Mesenchymal stem cell (in vitro differentiated cells and primary cell): Measurements from ENCODE around the gene ENGASE.
A peak's percentile ranks its signal among the peaks of the same experiment; 100 is the strongest.

Source experiments
- DNase-seq: peaks from one replicate; pipeline ENCODE4 v3.0.0-alpha.2; 2013
- H2AFZ ChIP-seq: one replicate; pipeline ENCODE4 v1.6.1; 2013; ENCODE audit warnings: low read depth, mild to moderate bottlenecking, control low read depth, inconsistent platforms, low read length, moderate library complexity
- H2AK5ac ChIP-seq: 2 replicates; pipeline ENCODE4 v1.6.1; 2013; ENCODE audit warnings: low read length, moderate library complexity, mild to moderate bottlenecking, inconsistent platforms; ENCODE audit not compliant: severe bottlenecking
- H2BK120ac ChIP-seq: one replicate; pipeline ENCODE4 v1.6.1; 2013; ENCODE audit warnings: low read depth, mild to moderate bottlenecking, inconsistent platforms, low read length, moderate library complexity
- H2BK12ac ChIP-seq, 2 experiments: one replicate each; pipeline ENCODE4 v1.6.1; 2013; ENCODE audit warnings: inconsistent platforms in 2 of 2, low read length in 2 of 2, mild to moderate bottlenecking in 2 of 2, moderate library complexity in 2 of 2, control low read depth in 1 of 2
- H2BK15ac ChIP-seq: one replicate; pipeline ENCODE4 v1.6.1; 2013; ENCODE audit warnings: mild to moderate bottlenecking, low read depth, inconsistent platforms; ENCODE audit not compliant: poor library complexity, severe bottlenecking
- H2BK5ac ChIP-seq: 2 replicates; pipeline ENCODE4 v1.6.1; 2013; ENCODE audit warnings: low read depth, mild to moderate bottlenecking, low read length, control low read depth, inconsistent platforms; ENCODE audit not compliant: poor library complexity, severe bottlenecking
- H3K14ac ChIP-seq, 2 experiments: one replicate each; pipeline ENCODE4 v1.6.1; 2013; ENCODE audit warnings: inconsistent platforms in 2 of 2, low read length in 2 of 2, control low read depth in 1 of 2, mild to moderate bottlenecking in 1 of 2, moderate library complexity in 1 of 2
- H3K18ac ChIP-seq, 2 experiments: one replicate each; pipeline ENCODE4 v1.6.1; 2013; ENCODE audit warnings: inconsistent platforms in 2 of 2, low read length in 2 of 2, control low read depth in 1 of 2, low read depth in 1 of 2, mild to moderate bottlenecking in 1 of 2
- H3K23ac ChIP-seq, 2 experiments: one replicate each; pipeline ENCODE4 v1.6.1; 2013; ENCODE audit warnings: inconsistent platforms in 2 of 2, low read length in 2 of 2, mild to moderate bottlenecking in 2 of 2, moderate library complexity in 2 of 2, control low read depth in 1 of 2
- H3K27ac ChIP-seq: 2 replicates; pipeline ENCODE4 v1.5.1; 2013; ENCODE audit warnings: mild to moderate bottlenecking, moderate library complexity, low read length, control low read depth, inconsistent platforms; ENCODE audit not compliant: poor library complexity, severe bottlenecking
- H3K27me3 ChIP-seq, 2 experiments: 2 replicates each; pipeline versions ENCODE4 v1.6.1 to v1.7.0; 2013; ENCODE audit warnings: low read length in 2 of 2, mild to moderate bottlenecking in 2 of 2, moderate library complexity in 2 of 2, control low read depth in 1 of 2, inconsistent platforms in 1 of 2; ENCODE audit not compliant: control insufficient read depth in 1 of 2, insufficient read depth in 1 of 2
- H3K36me3 ChIP-seq, 2 experiments: 2 replicates each; pipeline versions ENCODE4 v1.6.1 to v1.7.0; 2013; ENCODE audit warnings: low read length in 2 of 2, control low read depth in 1 of 2, inconsistent platforms in 1 of 2, low read depth in 1 of 2, mild to moderate bottlenecking in 1 of 2; ENCODE audit not compliant: insufficient read depth in 2 of 2, control insufficient read depth in 1 of 2
- H3K4ac ChIP-seq, 2 experiments: one replicate each; pipeline ENCODE4 v1.6.1; 2013; ENCODE audit warnings: inconsistent platforms in 2 of 2, low read length in 2 of 2, mild to moderate bottlenecking in 2 of 2, moderate library complexity in 2 of 2, control low read depth in 1 of 2, low read depth in 1 of 2
- H3K4me1 ChIP-seq: 2 replicates; pipeline ENCODE4 v1.6.1; 2013; ENCODE audit warnings: low read depth, low read length, control low read depth; ENCODE audit not compliant: control insufficient read depth, insufficient read depth
- H3K4me2 ChIP-seq: 2 replicates; pipeline ENCODE4 v1.6.1; 2013; ENCODE audit warnings: low read length, mild to moderate bottlenecking, inconsistent platforms; ENCODE audit not compliant: poor library complexity, severe bottlenecking
- H3K4me3 ChIP-seq, 2 experiments: 2 replicates each; pipeline versions ENCODE4 v1.5.1 to v1.7.0; 2013; ENCODE audit warnings: low read length in 2 of 2, mild to moderate bottlenecking in 2 of 2, control low read depth in 1 of 2, low read depth in 1 of 2; ENCODE audit not compliant: insufficient read depth in 1 of 2
- H3K79me1 ChIP-seq: replicated peaks from 2 replicates; pipeline ENCODE4 v1.6.1; 2013; ENCODE audit warnings: mild to moderate bottlenecking, control low read depth, low read length, inconsistent platforms; ENCODE audit not compliant: poor library complexity, severe bottlenecking
- H3K9ac ChIP-seq: 2 replicates; pipeline ENCODE4 v1.7.0; 2013; ENCODE audit warnings: mild to moderate bottlenecking, low read length, moderate library complexity
- H3K9me3 ChIP-seq: 2 replicates; pipeline ENCODE4 v1.7.0; 2013; ENCODE audit warnings: mild to moderate bottlenecking, low read length; ENCODE audit not compliant: control insufficient read depth
- H4K8ac ChIP-seq: one replicate; pipeline ENCODE4 v1.6.1; 2013; ENCODE audit warnings: inconsistent platforms, mild to moderate bottlenecking, low read length, moderate library complexity
- H4K91ac ChIP-seq: one replicate; pipeline ENCODE4 v1.6.1; 2013; ENCODE audit warnings: mild to moderate bottlenecking, low read length, inconsistent platforms
- WGBS: methylation state at CpG from one replicate; pipeline ENCODE4 v1.1.7; 2013; ENCODE audit warnings: mixed read lengths; 5-methylcytosine and 5-hydroxymethylcytosine counted together

The ENGASE gene

GRCh38 chr17:79088247-79088996 is 13.8 kb downstream of the ENGASE start:
- no peak overlapping the region for H4K91ac ChIP-seq
- H3K4me1 ChIP-seq, result no peaks in the 10 kb centered on the region
- no peak overlapping the region for H2AFZ ChIP-seq
- H2AK5ac ChIP-seq, result no peak overlapping the region
- H3K36me3 ChIP-seq, result peaks cover 11 to 51% of the 10 kb centered on the region in 2 experiments
- no peak overlapping the region for H3K18ac ChIP-seq
- no peak for DNase-seq
- no peak overlapping the region for H3K27ac ChIP-seq
- no peak overlapping the region for H2BK120ac ChIP-seq
- H3K4me3 ChIP-seq, result no peak overlapping the region
- H2BK15ac ChIP-seq, result no peak overlapping the region
- no peak overlapping the region for H3K23ac ChIP-seq
- no peak overlapping the region for H3K4me2 ChIP-seq
- no peak overlapping the region for H4K8ac ChIP-seq
- no peaks in the 10 kb centered on the region for H3K79me1 ChIP-seq
- H3K4ac ChIP-seq, result no peak overlapping the region
- no peaks in the 10 kb centered on the region for H3K9me3 ChIP-seq
- no peak overlapping the region for H2BK5ac ChIP-seq
- 92% methylated on average over 26 of the region's 26 CpGs for WGBS
- H3K27me3 ChIP-seq, result peaks cover 3 to 22% of the 10 kb centered on the region in 2 experiments
- H3K9ac ChIP-seq, result no peak overlapping the region
- H3K14ac ChIP-seq, result peak overlapping the region in 1 of 2 experiments; percentile 35
- H2BK12ac ChIP-seq, result no peak overlapping the region

GRCh38 chr17:79088997-79089328 is 14.3 kb downstream of the ENGASE start:
- 74% methylated on average over 4 of the region's 8 CpGs for WGBS
- H3K4ac ChIP-seq, result no peak overlapping the region
- H3K23ac ChIP-seq, result no peak overlapping the region
- no peak overlapping the region for H2BK15ac ChIP-seq
- no peaks in the 10 kb centered on the region for H3K9me3 ChIP-seq
- H4K91ac ChIP-seq, result no peak overlapping the region
- peak overlapping the region in 1 of 2 experiments; percentile 35 for H3K14ac ChIP-seq
- H2BK120ac ChIP-seq, result no peak overlapping the region
- peaks cover 3 to 27% of the 10 kb centered on the region in 2 experiments for H3K27me3 ChIP-seq
- no peak for DNase-seq
- H3K4me1 ChIP-seq, result no peaks in the 10 kb centered on the region
- H3K79me1 ChIP-seq, result no peaks in the 10 kb centered on the region
- H3K9ac ChIP-seq, result no peak overlapping the region
- no peak overlapping the region for H3K18ac ChIP-seq
- no peak overlapping the region for H3K4me3 ChIP-seq
- peaks cover 6 to 46% of the 10 kb centered on the region in 2 experiments for H3K36me3 ChIP-seq
- no peak overlapping the region for H2AK5ac ChIP-seq
- H3K4me2 ChIP-seq, result no peak overlapping the region
- no peak overlapping the region for H2BK5ac ChIP-seq
- H2BK12ac ChIP-seq, result no peak overlapping the region
- no peak overlapping the region for H2AFZ ChIP-seq
- no peak overlapping the region for H4K8ac ChIP-seq
- H3K27ac ChIP-seq, result no peak overlapping the region

DNA sequence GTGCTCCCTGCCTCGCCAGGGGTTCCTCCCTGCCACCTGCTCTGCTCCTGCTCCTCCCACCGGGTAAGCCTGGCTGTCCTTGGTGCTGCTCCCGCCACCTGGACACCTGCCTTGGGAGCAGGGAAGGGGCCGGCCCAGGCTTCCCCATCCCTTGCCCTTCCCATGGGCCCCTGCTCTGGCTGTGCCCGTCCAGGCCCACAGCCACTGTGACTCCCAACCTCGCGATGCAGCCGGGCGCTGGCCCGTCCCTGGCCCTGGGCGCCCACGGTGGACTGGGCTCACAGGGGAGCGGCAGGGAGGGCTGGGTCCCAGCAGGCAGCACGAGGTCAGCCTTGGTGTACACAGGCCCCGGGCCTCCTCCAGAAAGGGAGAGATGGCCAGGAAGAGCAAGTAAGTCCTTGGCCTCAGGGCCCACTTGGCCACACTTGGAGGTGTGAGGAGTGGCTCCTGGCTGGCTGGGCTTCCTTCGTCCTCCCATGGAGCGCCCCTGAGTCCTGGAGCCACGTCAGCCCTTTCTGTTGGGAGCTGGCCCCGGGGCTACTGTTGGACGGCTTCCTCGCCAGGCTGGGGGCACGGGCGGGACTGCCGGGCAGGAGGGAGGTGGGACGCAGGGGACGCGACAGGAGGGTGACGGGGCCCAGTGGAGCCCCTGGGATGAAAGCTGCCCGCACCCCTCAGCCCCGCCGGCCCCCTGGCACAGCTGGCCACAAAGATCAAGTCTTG is 15.3 kb downstream of the ENGASE start:
- Histone ChIP-seq H3K23ac (no peak overlapping the region), H3K4me2 (no peak overlapping the region), H3K79me1 (no peaks in the 10 kb centered on the region), H3K27me3 (peaks cover 3 to 35% of the 10 kb centered on the region in 2 experiments), H3K9ac (peak overlapping the region; percentile 58), H2BK120ac (no peak overlapping the region), H2BK5ac (no peak overlapping the region), H3K9me3 (no peaks in the 10 kb centered on the region), H2AK5ac (no peak overlapping the region), H3K4me3 (no peak overlapping the region), H2BK12ac (no peak overlapping the region), H3K4ac (no peak overlapping the region), H3K27ac (no peak overlapping the region), H2BK15ac (no peak overlapping the region), H4K8ac (no peak overlapping the region), H4K91ac (no peak overlapping the region), H3K14ac (no peak overlapping the region), H3K4me1 (no peaks in the 10 kb centered on the region), H3K18ac (no peak overlapping the region), H3K36me3 (peaks cover 5 to 38% of the 10 kb centered on the region in 2 experiments), H2AFZ (no peak overlapping the region)
- DNase-seq, result no peak
- 95% methylated on average over 24 of the region's 31 CpGs for WGBS

- no peaks in the 10 kb centered on the region for H3K4me1 ChIP-seq
- H3K4ac ChIP-seq, result no peak overlapping the region
- no peak overlapping the region for H2AK5ac ChIP-seq
- peak overlapping the region; percentile 58 for H3K9ac ChIP-seq
- WGBS, result 84% methylated on average over 30 of the region's 32 CpGs
- peak overlapping the region; percentile 20 for H4K91ac ChIP-seq
- no peak overlapping the region for H3K14ac ChIP-seq
- no peak overlapping the region for H2BK5ac ChIP-seq
- H3K4me3 ChIP-seq, result no peak overlapping the region
- no peak overlapping the region for H2BK12ac ChIP-seq
- H3K27ac ChIP-seq, result no peak overlapping the region
- H3K36me3 ChIP-seq, result peaks cover 5 to 30% of the 10 kb centered on the region in 2 experiments
- no peaks in the 10 kb centered on the region for H3K79me1 ChIP-seq
- H2BK120ac ChIP-seq, result no peak overlapping the region
- no peaks in the 10 kb centered on the region for H3K9me3 ChIP-seq
- no peak for DNase-seq
- no peak overlapping the region for H3K4me2 ChIP-seq
- H2AFZ ChIP-seq, result no peak overlapping the region
- H2BK15ac ChIP-seq, result no peak overlapping the region
- peak overlapping the region; percentile 24 for H4K8ac ChIP-seq
- peaks cover 3 to 43% of the 10 kb centered on the region in 2 experiments for H3K27me3 ChIP-seq
- H3K23ac ChIP-seq, result no peak overlapping the region
- H3K18ac ChIP-seq, result no peak overlapping the region
Observed at GRCh38 chr17:79090443-79091225, 16.0 kb downstream of the ENGASE start.
